DOHH2 (cell line): ENCODE results near the gene RPS6KA2.

Experiments used
- CTCF ChIP-seq: fragments of 200-600 bp; sonication (generic); IDR thresholded peaks from one replicate; pipeline ENCODE4 v1.5.1; 2014; ENCODE audit warnings: antibody characterized with exemption, mild to moderate bottlenecking, low read depth, low read length; ENCODE audit not compliant: poor library complexity, severe bottlenecking
- EZH2phosphoT487 ChIP-seq: fragments of 200-600 bp; sonication (generic); IDR thresholded peaks from 2 replicates; pipeline ENCODE4 v1.6.1; 2017; ENCODE audit warnings: borderline replicate concordance, mild to moderate bottlenecking, antibody characterized with exemption, low read length, moderate library complexity, mixed read lengths

DNA sequence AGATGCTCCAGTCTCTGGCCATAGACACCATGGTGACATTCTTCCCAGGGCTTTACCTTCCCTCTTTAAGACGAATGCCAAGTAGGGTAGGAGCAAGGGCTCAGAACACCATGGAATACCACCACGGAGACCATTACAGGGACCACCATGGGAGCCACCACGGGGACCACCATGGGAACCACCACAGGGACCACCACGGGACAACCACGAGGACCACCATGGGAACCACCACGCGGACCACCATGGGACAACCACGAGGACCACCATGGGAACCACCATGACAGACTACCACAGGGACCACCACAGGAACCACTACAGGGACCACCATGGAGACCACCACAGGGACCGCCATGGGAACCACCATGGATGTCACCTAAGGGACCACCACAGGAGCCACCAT lies 177.4 kb downstream of the RPS6KA2 start:
- TF ChIP-seq CTCF (no peak), EZH2phosphoT487 (no peak)
